Measurements from ENCODE around the gene UROC1. TPM values are rescaled to one million over a fixed set of nuclear protein-coding genes. Genes with fewer than 3 reads are reported as not detected.

The UROC1 gene
- total RNA-seq, 1 experiment from 2014 or later, result not detected

GRCh38 chr3:126509597-126510307 is 7.8 kb downstream of the UROC1 start:
- Histone ChIP-seq H3K27me3 (ENCODE audit: insufficient read depth, low read length) (peaks cover 2% of the 10 kb centered on the region; the same call in 1 of the 2 replicates), H2AFZ (ENCODE audit: low read depth, low read length, poor library complexity, severe bottlenecking) (no peak overlapping the region), H3K79me2 (ENCODE audit: insufficient read depth, low read length) (no peaks in the 10 kb centered on the region), H3K9ac (ENCODE audit: low read length) (no peak overlapping the region), H3K4me1 (ENCODE audit: control insufficient read depth in 1 of 2, insufficient read depth in 2 of 2, low read length in 2 of 2) (peaks cover 0 to 11% of the 10 kb centered on the region in 2 experiments; a peak in 2 of 4 replicates), H3K27ac (ENCODE audit: low read depth, low read length) (no peak overlapping the region), H3K9me3 (ENCODE audit: control insufficient read depth in 1 of 2, insufficient read depth in 1 of 2, low read depth in 1 of 2, low read length in 2 of 2) (no peaks in the 10 kb centered on the region), H4K20me1 (ENCODE audit: insufficient read depth) (no peaks in the 10 kb centered on the region), H3K4me3 (replicated peaks in 1 of 2; ENCODE audit: low read depth in 1 of 2, low read length in 2 of 2) (no peak overlapping the region), H3K36me3 (ENCODE audit: control insufficient read depth in 1 of 2, insufficient read depth in 2 of 2, low read length in 2 of 2) (no peaks in the 10 kb centered on the region), H3K4me2 (ENCODE audit: low read length) (no peak overlapping the region), H3K9me2 (ENCODE audit: insufficient read depth) (no peaks in the 10 kb centered on the region)
- CTCF ChIA-PET, result no interaction called here
- no peak for TF ChIP-seq CEBPB (IDR thresholded peaks at IDR 0.05; ENCODE audit: low read depth)
- TF ChIP-seq EZH2phosphoT487 (IDR thresholded peaks at IDR 0.05; ENCODE audit: borderline replicate concordance), result no peak
- no peak for TF ChIP-seq CTCF (IDR thresholded peaks at IDR 0.05 in 2 of 3, conservative IDR thresholded peaks at IDR 0.05 in 1 of 3; ENCODE audit: borderline replicate concordance in 1 of 3, insufficient read depth in 1 of 3, low read depth in 2 of 3, low read length in 2 of 3)
- no peak for TF ChIP-seq POLR2AphosphoS5 (IDR thresholded peaks at IDR 0.05; ENCODE audit: low read depth, low read length)
- no peak for DNase-seq (ENCODE audit: low read depth, low spot score)
- BruUV-seq (replicated peaks), result no TSS peak
- POLR2A ChIA-PET, result no interaction called here
- intact Hi-C loops (cut with micrococcal nuclease), result no loop called here
- RAD21 ChIA-PET (ENCODE audit: low non-redundant PET in 1 of 2, low total read pairs in 2 of 2, uncharacterized antibody in 2 of 2, unreplicated experiment in 2 of 2), result no interaction called here
- no peak for ATAC-seq

- Histone ChIP-seq H2AFZ (ENCODE audit: low read depth, low read length, poor library complexity, severe bottlenecking) (no peak overlapping the region), H3K36me3 (ENCODE audit: control insufficient read depth in 1 of 2, insufficient read depth in 2 of 2, low read length in 2 of 2) (no peaks in the 10 kb centered on the region), H3K9ac (ENCODE audit: low read length) (no peak overlapping the region), H3K4me2 (ENCODE audit: low read length) (peak overlapping the region; percentile 61), H3K4me1 (ENCODE audit: control insufficient read depth in 1 of 2, insufficient read depth in 2 of 2, low read length in 2 of 2) (peaks cover 0 to 11% of the 10 kb centered on the region in 2 experiments; a peak in 2 of 4 replicates), H3K79me2 (ENCODE audit: insufficient read depth, low read length) (no peaks in the 10 kb centered on the region), H3K27ac (ENCODE audit: low read depth, low read length) (no peak overlapping the region), H3K27me3 (ENCODE audit: insufficient read depth, low read length) (peaks cover 7% of the 10 kb centered on the region; the same call in 1 of the 2 replicates), H3K4me3 (replicated peaks in 1 of 2; ENCODE audit: low read depth in 1 of 2, low read length in 2 of 2) (no peak overlapping the region; a peak in 1 of 4 replicates), H4K20me1 (ENCODE audit: insufficient read depth) (no peaks in the 10 kb centered on the region), H3K9me3 (ENCODE audit: control insufficient read depth in 1 of 2, insufficient read depth in 1 of 2, low read depth in 1 of 2, low read length in 2 of 2) (no peaks in the 10 kb centered on the region), H3K9me2 (ENCODE audit: insufficient read depth) (no peaks in the 10 kb centered on the region)
- RAD21 ChIA-PET (ENCODE audit: low non-redundant PET in 1 of 2, low total read pairs in 2 of 2, uncharacterized antibody in 2 of 2, unreplicated experiment in 2 of 2), result no interaction called here
- peak; percentile 79 for ATAC-seq
- CTCF ChIA-PET, result interaction anchor here (0.8 to 1.2 kb wide), 2 partner anchors 14 to 295 kb away, joined by 3 read pairs; no protein-coding TSS in a partner anchor
- no TSS peak for BruUV-seq (replicated peaks)
- peak; percentile 8 for DNase-seq (ENCODE audit: low read depth, low spot score)
- intact Hi-C loops (cut with micrococcal nuclease), result no loop called here
- no peak for TF ChIP-seq POLR2A (IDR thresholded peaks at IDR 0.05; ENCODE audit: borderline replicate concordance, extremely low read depth, insufficient read depth, insufficient read length)
- 0 out of 2 replicates have a peak, but pooled peaks have one; percentile 21 for TF ChIP-seq SRF (IDR thresholded peaks at IDR 0.05; ENCODE audit: low read depth)
- POLR2A ChIA-PET, result no interaction called here
These were observed 9.0 kb downstream of the UROC1 start for GRCh38 chr3:126508564-126508964.

Measured in HCT116 (cell line).